H4 (cell line): ENCODE data around the gene SCN5A. TPM values are rescaled to one million over a fixed set of nuclear protein-coding genes. Genes with fewer than 3 reads are reported as not detected.

ENCODE experiments used
- DNase-seq: peaks from one replicate; pipeline ENCODE4 v3.0.0-alpha.2; 2015; ENCODE audit warnings: low spot score
- total RNA-seq: library from RNA; depleted of rRNA; stranded (reverse); fragments of >200 nt; shearing (Covaris generic); gene quantifications from 2 replicates; pipeline ENCODE4 v1.2.3, GENCODE V29; 2014

Gene SCN5A
- total RNA-seq, 1 experiment from 2014 or later: 0.85 TPM

DNA sequence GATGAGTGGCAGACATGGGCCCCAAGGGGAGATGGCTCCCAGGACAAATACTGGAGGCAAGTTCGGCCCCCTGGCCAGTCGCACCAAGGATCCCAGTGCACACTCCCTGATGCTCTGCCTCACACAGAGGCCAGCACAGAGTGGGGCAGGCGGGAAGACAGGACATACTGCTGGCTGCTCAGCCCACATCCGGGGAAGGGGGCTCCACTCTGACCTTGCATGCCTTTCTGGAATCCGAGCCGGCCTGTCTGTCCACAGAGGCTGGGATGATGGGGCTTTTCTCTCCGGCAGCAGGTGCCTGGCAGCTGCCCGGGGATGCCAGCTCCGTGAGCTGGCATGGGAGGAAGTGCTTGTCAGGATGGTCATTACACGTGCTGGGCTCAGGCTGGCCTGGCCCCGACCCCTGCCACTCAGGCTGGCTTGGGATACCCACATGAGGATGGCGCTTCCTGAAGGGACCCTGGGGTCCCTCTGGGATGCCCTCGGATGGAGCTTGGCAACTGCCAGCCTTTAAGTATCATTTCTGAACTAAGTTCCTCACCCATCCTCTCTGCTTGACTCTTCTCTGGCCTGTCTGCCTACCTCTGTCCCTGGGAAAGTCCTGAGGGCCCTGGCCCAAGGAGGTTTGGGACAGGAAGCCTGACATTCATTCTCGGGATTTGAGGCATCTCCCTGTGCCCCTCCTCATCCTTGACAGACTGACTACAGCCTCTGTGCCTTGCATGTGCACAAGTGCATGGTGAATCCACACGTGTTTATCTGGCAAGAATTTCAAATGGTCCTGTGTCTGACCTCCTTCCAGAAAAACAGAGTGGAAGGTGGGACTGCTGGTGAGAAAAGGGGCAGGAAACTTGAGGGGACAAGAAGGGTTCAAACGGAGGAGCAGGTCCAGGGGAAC is 106.8 kb downstream of the SCN5A start:
- no peak for DNase-seq

DNA sequence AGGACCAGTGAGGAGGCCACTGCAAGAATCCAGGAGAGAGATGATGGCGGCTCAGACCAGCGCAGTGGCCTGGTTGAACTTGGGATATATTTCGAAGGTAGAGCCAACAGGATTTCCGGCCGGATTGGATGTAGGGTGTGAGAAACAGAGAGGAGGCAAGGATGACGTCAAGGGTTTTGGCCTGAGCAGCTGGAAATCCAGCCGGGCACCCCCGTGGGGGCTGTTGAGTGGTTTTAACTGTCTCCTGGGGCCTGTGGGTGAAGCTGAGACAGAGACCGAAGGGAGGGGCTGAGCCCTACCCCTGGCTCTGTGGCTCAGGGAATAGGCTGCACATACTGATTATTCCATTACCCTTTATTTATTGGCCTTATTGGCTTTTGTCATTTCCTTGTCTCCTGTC is 107.7 kb downstream of the SCN5A start:
- DNase-seq: no peak

DNA sequence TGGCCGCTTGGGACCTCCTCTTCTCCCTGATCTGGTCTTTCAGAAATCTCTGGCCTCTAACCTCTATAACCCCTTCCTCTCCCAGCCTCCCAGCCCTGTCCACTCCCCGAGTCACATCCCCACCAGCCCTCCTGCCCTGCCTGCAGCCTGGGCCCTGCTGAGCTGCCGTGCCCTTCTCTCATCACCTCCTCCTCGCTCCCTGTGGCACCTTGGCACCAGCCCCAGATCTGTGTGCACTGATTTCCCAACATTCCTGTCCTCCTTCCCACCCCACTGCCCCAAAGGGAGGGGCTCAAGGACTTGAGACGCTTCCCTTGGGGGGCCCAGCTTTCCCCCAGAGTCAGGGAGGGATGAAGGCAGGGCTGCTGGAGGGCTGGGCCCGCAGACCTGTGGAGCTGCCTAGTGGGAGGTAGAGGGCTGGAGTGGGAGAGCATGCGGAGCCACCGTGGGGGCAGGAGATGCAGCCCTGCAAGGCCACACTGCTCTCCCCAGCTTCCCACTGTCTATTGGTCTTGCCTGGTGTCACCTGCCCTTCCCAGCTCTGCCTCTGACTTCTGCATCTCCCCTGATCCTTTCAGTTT is 110.6 kb downstream of the SCN5A start:
- no peak for DNase-seq

DNA sequence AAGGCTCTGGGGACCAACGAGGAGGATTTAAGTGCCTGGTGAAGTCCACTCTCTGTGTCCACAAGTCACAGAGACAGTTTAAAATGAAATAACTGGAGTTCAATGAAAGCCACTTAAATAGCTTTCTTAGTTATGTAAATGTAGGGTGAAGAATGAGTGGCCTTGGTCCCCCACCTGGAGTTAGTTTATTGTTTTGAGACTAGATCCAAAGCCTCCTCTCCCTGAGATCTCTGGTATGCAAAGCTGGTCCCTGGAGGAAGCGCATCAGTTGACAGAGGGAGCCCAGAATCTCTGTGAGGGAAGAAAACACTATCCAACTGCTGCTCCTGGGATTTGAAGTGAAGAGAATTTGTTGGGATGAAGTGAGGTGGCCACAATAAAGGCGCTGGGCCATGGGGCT is 112.8 kb downstream of the SCN5A start:
- DNase-seq: no peak

GRCh38 chr3:38534604-38535003 is 114.9 kb downstream of the SCN5A start:
- no peak for DNase-seq

- DNase-seq: no peak
Measured at GRCh38 chr3:38534180-38534579, 115.3 kb downstream of the SCN5A start.

DNA sequence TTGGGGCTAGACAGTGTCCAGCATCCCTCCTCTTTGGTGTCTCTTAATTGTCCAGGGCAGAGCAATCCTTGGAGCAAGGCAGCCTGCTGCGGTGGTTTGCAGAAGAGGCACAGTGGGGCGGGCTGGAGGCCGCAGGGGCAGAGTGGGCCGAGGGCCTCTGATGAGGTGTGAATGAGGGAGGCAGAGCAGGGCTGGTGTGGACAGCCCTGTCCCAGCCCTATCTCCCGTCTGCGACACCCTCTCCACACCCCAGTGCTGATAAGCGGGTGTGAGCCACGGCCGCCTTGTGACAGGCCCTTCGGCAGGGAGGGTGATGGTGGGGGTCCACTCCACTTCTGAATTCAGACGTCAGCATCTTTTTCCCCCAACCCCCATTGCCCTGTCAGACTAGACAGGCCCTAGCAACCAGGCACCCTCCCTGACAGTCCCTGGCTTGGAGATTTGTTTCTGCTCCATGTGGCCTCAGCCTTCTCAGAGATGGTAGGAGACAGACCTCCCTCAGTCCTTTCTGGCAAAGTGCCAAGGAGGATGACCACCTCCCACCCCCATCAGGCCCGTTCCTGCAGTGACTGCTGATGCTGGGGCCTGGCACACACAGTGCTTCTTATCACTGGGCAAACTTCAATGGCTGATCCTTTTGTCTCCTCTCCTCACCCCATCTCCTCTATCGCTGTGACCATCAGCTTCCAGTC is 116.1 kb downstream of the SCN5A start:
- no peak for DNase-seq

DNA sequence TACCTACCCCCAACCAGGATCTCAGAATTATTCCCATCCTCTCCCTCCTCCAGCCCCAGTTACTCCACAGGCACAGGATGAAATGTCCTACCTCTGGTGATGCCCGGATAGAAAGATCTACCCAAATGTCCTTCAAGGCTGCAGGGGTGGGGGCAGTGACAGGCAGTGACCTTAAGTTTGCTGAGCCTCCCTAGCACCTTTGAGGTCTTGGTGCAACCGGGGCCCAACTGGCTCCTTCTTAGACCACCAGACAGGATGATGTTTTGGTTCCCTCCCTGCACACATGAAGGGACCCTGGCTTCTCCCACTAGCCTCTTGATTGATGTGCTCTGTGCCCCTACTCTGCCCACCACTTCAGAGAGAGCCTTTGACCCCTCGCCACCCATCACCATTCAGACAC is 117.0 kb downstream of the SCN5A start:
- DNase-seq: no peak

GRCh38 chr3:38528457-38528856 is 121.0 kb downstream of the SCN5A start:
- no peak for DNase-seq

GRCh38 chr3:38526792-38527191 is 122.7 kb downstream of the SCN5A start:
- DNase-seq: no peak

- no peak for DNase-seq
Measured at GRCh38 chr3:38524141-38524739, 125.2 kb downstream of the SCN5A start.

DNA sequence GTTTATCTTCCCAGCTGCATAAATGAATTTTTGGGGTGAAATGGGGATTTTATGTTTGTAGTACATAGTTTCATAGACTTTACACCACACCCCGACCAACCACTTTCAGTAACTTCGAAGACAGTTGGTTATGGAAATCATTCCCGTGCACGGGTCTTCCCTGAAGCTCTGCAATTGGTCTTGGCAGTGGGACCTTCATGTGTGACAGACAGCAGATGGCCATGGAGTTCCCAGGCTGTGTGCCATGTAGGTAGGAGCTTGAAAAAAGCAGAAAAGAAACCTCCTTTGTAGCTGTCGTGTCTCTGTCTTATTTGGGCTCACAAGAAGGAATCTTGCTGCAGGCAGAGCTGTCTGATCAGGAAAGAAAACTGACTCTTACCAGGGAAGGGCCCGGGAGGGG is 127.5 kb downstream of the SCN5A start:
- DNase-seq: no peak

GRCh38 chr3:38521391-38521987 is 128.0 kb downstream of the SCN5A start:
- peak; percentile 31 for DNase-seq

- no peak for DNase-seq
Measured at GRCh38 chr3:38519651-38520050, 129.8 kb downstream of the SCN5A start.

DNA sequence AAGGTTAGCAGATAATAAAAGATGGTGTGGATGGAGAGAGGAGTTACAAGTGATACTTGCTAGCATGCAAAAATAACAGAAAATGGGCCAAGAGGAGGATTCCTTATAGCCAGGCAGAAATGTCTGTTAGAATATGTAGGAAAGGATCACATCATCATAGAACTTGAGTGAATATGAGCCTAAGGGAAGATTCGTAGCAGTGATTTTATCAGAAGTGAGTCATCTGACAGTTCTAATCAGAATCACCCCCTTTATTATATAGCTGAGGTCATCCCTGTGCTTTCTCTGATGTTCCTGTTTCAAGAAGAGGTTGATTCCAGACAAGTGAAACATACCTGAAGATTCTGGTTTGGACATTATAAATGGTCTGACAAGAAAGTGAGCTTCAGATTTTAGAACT is 130.5 kb downstream of the SCN5A start:
- no peak for DNase-seq

- no peak for DNase-seq
Measured at GRCh38 chr3:38516669-38517068, 132.8 kb downstream of the SCN5A start.

GRCh38 chr3:38515367-38515766 is 134.1 kb downstream of the SCN5A start:
- no peak for DNase-seq

- DNase-seq: no peak
Measured at GRCh38 chr3:38511546-38511945, 137.9 kb downstream of the SCN5A start.

- no peak for DNase-seq
Measured at GRCh38 chr3:38510631-38511030, 138.9 kb downstream of the SCN5A start.

GRCh38 chr3:38509732-38510131 is 139.8 kb downstream of the SCN5A start:
- no peak for DNase-seq

GRCh38 chr3:38507120-38507519 is 142.4 kb downstream of the SCN5A start:
- DNase-seq: no peak
